CD1c-positive myeloid dendritic cell (primary cell): ENCODE data around the gene BOLA1.
"Not testable (repeated sequence)": the region's sequence is repeated elsewhere in the genome, so short reads cannot be mapped to it uniquely, and the experiment has no call there.

Source experiments
- DNase-seq: peaks from one replicate; pipeline ENCODE4 v3.0.0-alpha.2; 2016; ENCODE audit errors: extremely low spot score

Gene BOLA1, protein sequence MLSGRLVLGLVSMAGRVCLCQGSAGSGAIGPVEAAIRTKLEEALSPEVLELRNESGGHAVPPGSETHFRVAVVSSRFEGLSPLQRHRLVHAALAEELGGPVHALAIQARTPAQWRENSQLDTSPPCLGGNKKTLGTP

DNA sequence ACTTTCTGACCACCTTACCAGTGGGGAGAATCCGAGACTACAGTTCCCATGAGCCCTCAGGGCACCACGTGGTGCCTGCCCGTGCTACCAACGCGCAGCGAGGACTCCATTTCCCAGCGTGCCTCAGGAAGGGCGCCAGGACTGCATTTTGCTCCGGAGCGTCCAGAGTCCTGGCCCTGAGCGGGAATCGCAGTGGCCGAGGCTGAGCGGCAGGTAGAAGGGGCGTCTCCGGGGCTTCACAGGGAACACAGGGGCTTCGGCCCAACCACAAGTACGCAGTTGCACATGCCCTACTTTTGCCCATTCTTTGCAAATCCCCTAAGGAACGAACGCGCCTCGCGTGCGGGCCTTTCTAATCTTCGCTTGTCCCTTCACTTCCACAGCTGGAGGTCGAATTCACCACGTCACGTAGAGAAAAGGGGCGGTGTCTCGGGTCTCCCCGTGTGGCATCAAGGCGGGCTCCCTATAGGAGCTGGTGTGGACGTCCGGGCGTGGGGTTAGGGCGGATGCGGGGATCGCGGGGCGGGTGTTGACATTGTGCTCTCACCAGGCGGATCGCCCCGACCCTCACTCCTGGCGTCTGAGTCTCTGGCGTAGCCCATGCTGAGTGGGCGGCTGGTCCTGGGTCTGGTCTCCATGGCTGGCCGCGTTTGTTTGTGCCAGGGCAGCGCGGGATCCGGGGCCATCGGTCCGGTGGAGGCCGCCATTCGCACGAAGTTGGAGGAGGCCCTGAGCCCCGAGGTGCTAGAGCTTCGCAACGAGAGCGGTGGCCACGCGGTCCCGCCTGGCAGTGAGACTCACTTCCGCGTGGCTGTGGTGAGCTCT, at the start of gene BOLA1:
Gene BOLA1 (plus strand): TSS at position 109 of the 825 bp plus-strand sequence. CDS start 492 bp downstream, at position 601.
- peak; percentile 86 for DNase-seq

DNA sequence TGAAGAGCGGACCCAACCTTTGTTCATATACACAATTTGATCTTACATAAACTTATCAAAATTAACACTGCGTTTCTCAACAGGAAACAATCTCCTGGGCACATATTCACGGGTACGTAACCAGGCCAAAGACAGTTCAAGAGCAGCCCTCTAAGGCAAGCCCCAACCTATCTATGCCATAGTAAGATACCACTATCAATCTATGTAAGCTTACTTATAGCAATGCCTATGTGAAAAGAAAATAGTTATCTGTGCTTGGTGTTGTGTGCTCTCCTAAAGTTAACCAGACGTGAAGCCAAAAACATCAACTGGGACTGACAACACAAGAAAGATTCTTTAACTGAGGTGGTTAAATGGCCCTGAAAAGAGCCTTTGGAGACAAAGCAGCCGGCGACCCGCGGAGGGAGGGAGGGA, 49.4 kb upstream of the BOLA1 start:
- no peak for DNase-seq

DNA sequence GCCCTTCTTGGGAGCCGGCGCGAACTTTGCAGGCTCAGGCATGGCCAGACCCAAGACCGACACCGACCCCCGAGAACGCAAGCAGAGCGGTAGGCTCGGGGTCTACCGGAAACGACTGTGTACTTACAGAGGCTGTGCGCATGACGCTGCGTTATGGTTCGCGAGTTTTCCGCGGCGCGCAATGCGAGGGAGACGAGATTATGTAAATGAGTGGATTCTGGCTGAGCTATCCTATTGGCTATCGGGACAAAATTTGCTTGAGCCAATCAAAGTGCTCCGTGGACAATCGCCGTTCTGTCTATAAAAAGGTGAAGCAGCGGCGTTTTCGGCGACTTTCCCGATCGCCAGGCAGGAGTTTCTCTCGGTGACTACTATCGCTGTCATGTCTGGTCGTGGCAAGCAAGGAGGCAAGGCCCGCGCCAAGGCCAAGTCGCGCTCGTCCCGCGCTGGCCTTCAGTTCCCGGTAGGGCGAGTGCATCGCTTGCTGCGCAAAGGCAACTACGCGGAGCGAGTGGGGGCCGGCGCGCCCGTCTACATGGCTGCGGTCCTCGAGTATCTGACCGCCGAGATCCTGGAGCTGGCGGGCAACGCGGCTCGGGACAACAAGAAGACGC, 48.5 kb upstream of the BOLA1 start:
- not testable (repeated sequence) for DNase-seq

DNA sequence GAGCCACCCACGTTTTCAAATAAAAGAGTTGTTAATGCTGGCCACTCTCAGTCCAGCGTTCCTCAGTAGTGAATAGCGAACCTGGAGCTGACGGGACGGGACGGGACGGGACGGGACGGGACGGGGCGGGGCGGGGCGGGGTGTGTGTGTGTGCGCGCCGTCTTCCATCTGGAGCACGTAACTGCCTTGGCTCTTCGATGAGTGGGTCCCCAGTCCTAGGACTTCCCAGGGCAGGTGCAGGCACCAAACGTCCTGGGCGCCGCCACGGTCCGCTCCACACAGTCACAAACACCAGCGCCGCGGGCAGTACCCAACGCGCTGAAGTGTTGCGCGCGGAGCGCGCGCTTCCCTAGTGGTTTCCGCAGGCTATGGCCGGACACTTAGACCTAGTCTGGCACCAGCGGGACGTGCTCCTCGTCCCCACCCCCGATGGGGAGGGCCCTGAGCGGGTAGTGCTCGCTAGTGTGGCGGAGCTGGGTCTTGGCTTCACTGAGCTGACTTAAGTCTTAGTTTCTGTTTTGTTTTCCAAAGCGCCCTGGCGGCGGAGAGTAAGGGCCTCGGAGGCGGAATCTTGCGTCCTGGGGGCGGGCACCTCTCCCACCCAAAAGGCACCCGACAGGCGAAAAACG, 47.7 kb upstream of the BOLA1 start:
- not testable (repeated sequence) for DNase-seq

DNA sequence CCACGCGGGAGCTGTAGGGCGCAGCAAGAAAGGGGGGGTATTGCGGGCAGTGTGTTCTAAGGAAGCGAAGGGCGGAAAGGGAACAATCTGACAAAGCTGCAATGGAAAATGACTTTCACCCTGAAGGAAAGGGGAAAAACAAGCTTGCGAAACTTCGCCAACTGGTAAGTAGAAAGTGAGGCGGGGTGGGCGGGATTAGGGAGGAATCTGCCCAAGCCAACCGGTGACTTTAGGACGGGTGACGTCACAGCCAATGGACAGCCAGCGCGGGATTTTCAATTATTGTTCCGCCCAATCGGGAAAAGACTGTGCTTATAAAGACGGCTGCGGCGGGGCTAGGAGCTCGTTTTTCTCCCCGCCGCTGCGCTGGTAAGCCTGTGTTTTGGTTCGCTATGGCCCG, 47.1 kb upstream of the BOLA1 start:
- not testable (repeated sequence) for DNase-seq

DNA sequence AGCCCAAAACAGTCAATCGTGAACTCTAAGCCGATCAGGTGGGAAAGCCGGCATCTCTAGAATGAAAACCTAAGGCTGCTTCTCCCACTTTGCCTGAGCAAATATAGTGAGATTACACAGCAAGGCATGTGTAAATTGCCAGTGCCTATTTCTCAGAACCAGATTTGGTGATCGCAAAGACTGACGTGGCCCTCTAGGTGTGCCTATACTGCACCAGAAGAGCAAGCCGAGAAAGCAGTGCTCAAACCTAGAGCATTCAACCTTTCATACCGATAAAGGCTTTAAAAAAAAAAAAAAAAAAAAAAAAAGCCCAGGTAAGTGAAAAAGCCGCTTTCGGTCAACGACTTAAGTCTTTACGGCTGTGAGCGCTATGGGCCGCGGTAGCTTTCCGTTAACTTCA, 39.1 kb upstream of the BOLA1 start:
- DNase-seq = not testable (repeated sequence)

DNA sequence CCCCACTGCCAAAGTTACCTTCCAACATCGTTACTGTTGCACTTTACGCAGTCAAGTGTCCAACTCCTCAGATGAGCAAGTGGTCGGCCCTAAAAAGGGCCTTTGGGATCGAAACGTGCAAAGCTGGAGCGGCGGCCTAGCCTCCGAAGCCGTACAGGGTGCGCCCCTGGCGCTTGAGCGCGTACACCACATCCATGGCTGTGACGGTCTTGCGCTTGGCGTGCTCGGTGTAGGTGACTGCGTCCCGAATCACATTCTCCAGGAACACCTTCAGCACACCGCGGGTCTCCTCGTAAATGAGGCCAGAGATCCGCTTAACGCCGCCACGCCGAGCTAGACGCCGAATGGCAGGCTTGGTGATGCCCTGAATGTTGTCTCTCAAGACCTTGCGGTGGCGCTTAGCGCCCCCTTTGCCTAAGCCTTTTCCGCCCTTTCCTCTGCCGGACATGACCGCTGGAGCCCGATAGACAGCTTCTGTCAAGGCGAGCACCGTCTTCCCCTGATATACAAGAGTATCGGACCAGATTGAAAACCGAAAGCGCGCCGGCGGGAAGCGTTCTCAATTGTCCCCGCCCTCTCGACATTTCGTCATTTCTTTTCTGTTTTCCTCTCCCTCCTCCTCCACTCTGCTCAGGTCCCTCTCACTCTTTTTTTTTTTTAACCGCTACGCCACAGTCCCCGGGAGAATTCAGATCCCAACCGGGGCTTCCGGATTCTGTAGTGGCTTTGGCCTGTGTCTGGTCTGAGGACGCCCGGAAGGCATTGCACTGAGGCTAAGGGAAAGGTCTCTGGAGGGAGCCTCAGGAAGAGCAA, 38.5 kb upstream of the BOLA1 start:
- DNase-seq = not testable (repeated sequence)

DNA sequence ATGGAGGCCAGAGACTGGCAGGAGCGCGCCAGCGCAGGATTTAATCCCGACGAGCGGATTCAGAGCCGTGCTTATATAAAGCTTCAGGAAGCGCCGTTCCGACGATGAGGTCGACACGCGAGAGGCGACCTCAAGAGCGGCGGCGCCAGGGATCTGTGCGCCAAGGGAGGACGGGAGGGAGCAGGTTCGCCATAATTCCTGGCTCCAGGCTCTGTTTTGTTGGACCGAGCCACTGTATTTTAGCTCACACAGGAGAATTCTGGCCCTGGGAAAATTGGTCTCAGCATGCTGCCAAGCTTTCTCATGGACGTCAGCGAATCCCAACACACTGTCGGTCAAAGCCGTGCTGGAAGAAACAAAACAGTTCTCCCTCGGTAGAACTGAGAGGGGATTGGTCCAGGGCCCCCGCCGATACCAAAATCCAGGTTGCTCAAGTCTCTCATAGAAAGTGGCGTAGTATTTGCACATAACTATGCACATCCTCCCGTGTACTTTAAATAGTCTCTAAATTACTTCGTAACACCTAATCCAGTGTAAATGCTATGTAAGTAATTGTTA, 37.8 kb upstream of the BOLA1 start:
- not testable (repeated sequence) for DNase-seq

DNA sequence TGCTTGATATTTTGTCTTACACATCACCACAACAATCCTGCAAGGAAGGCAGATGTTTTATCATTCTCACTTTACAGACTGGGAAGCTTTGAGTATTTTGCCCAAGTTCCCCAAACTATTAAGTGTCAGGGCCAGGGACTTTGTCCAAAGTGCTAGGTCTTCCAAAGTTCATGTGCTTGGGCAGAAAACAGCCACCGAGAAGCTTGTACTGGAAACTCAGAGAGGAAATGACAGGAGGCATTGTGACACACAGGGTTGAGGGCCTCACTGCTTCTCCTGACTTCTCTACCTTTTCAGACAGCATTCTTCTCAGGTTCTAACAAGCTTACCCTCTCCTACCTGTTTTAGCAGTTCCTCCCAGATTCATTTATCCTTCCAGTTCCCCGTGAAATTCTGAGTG, 32.5 kb upstream of the BOLA1 start:
- DNase-seq = not testable (repeated sequence)

DNA sequence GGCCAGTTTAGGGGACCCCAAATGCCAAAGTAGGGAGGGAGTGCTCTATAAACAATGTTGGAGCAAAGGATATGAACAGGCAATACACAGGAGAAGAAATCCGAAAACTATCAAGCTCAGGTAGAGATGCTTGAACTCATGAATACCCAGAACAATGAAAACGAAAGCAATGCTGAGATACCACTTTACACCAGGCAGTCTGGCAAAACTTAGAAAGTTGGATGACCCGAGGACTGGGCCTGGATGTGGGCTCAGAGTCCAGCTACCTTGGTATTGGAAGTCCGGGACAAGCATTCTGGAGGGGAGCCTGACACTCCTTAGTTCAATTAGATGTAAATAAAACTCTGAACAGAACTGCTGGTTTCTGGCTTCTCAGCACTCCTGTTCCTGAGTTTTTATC, 26.3 kb upstream of the BOLA1 start:
- DNase-seq = not testable (repeated sequence)

DNA sequence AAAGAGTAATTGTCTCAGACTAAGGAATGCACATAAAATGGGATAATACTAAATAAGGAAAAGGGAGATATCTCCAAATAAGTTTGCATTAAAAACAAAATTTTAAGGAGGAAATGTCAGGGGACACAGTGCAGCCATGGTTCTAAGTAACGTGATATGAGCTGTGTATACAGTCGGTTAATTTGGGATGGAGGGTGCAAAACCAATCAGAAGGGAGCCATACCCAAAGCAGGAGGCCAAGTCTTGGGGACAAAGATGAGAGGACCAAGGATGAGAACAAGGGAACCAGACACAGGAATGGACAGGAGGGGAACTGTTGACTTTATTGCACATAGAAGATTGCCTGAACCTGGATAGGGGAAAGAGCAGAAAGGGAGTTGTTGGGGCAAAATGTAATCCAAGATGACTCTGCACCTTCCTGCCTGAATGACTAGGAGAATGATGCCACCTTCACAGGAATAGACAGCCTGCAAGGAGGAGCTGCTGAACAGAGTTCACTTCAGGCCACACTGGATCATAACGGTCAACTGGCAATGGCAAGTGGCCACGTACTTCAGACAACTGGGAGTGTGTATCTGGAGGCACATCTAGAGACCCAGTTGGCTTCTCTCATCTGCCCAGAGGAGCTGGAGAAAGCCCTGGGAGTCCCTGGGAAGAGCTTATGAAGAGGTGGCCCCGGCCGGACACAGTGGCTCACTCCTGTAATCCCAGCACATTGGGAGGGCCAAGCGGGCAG, 22.0 kb upstream of the BOLA1 start:
- no peak for DNase-seq

DNA sequence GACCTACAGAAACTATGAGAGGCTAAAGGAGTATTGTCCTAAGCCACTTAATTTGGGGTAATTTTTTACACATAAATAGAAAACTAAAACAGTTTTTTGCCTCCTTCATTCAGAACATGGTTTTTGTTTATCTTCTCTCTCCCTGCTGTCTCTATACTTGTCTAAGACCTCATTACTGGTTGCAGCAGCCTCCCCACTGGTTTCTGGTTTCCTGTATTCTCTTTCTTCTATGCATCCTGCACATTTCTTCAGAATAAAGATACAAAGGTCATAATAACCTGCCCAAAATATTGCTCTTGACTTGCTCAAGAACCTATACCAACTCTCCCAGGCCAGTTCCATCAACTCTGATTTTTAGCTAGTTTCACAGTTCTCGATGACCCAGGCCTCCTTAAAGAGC, 19.8 kb upstream of the BOLA1 start:
- DNase-seq = no peak

DNA sequence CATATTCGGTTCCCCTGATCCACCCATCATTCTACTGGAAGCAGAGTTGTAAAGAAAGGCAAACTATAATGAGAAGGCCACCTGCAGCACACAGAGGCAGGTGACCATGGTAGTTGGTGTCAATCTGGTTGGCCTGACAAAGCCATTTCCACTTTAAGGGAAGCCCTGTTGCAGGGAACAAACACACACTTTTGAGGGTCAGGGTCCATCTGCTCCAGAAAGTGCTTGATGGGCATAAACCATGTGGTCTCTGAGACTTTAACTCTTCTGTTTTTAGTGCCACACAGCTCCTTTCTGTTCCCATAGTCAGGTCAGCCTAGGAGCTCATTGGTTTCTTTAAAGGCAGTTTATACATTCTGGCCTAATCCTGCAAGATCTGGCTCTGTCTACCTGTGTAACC, 17.5 kb upstream of the BOLA1 start:
- no peak for DNase-seq

DNA sequence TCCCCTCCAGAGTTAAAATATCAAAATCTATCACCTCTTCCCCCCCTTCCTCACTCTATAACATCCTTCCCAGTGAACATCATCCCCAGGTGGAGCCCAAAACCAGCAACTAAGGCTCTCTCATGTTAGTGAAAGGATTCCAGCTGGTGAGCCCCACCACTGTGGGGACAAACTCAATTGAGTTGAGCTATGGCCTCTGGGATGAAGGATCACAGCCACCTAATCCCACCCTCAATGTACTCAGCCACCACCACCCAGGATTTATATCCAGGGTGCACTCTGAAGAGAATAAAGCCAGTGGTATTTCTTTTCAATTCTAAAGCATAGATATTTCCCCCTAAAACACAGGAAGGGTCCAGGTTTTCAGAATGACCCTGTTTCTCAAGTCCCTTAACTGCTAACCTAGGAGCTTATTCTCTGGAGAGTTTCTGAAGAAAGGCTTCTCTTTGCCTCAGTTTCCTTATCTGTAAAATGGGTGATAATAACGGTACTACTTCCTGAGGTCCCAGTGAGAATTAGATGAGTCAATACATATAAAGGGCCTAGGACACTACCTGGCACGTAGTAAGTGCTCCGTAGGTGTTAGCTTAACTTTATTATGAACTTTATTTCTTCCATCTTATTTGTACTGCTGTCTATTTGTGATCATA, 15.6 kb upstream of the BOLA1 start:
- DNase-seq = no peak

DNA sequence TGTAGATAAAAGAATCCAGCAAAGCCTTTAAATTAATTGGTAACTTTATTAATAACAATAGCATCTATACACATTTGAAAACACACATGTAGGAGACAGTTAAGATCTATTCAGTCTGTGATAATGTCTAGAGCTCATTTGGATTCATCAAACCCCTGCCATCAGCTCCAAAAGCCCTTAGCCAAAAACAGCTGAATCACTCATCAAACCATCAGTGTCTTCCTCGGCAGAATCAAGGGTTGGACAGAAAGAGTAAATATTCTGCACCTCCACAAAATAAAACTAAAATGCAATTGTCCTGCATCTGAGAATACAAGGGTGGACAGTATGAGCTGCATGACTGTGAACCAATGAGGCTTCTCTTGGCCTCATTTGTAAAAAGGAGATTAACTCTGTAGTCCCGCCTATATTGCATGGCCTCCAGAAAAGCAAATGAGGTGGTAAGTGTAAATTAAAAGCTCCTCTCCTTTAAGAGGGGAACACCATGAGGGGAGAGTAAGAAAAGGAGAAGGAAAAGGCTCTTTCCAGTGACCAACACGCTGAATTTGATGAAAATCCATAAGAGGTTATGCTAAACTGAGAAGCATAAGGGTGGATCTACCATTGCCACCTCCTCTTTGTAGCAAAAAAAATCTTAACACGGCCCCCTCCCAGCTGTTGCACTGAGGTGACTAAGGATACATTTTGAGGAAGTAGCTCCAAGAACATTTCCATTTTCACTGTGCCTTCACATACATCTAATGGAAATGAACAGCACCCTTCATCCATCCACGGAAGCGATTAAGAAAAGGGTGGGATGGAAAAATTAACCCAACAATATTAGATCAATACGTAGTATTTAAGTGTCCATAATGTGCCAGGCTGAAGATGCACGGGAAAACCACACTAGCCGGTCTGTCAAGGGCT, 14.7 kb upstream of the BOLA1 start:
- DNase-seq = peak; percentile 82

DNA sequence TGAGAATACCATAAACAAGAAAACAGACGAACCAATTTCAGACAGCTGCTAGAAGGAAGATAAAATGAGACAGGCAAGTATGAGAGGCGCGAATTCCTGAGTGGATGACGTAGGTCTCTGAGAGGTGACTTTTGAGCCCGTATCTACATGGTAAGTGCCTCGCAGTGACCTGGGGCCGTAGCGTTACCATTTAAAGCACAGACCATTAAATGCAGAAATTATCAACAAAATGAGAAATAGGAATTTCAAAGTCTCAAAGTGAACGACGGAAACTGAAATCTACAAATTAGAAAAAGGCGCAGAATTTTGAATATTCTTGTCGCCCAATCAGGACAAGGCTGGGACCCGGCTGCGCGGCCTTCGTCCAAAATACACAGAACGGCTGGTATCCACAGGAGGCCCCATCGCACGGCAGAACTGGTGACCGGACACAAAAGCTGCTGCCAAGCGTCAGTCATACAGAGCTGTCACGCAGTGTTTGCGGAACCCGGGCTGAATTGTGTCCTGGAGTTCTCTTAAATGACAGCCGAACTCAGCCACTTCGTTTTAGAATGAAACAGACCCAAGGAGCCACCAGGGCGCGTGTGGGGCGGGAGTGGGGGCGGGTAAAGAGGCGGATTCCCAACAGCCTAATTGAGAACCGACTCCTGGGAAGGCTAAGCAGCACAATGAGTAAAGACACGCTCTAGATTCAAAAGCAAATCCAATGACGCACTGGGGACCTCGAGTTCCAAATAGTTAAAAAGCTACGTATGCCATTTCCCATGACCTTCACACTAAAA, 13.8 kb upstream of the BOLA1 start:
- DNase-seq = peak; percentile 94

DNA sequence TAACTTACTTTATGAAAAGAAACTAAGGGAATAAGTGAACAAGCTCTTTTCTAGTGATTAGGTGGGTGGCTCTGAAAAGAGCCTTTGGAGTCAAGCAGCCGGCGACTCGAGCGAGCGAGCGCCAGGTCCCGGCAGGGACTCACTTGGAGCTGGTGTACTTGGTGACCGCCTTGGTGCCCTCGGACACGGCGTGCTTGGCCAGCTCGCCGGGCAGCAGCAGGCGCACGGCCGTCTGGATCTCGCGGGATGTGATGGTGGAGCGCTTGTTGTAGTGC, 13.3 kb upstream of the BOLA1 start:
- not testable (repeated sequence) for DNase-seq

DNA sequence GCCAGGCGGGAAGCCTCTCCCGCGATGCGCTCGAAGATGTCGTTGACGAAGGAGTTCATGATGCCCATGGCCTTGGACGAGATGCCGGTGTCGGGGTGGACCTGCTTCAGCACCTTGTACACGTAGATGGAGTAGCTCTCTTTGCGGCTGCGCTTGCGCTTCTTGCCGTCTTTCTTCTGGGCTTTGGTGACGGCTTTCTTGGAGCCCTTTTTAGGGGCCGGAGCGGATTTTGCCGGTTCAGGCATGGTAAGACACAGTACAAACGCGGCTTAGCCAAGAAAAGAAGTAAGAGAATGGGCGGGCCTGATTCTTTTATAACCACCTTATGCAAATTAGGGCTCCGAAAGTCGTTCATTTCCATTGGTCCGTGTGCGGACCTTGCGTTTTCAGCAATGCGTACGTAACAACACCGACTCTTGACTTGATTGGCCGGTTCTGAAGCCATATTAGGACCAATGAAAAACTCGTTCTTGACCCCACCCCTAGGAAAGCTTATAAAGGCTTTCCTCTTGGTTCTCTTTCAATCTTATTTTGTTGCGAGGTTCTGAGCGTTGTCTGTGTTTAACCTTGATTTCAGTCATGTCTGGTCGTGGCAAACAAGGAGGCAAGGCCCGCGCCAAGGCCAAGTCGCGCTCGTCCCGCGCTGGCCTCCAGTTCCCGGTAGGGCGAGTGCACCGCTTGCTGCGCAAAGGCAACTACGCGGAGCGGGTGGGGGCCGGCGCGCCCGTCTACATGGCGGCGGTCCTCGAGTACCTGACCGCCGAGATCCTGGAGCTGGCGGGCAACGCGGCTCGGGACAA, 12.8 kb upstream of the BOLA1 start:
- peak; percentile 99 for DNase-seq
